GM12864 (cell line): ENCODE measurements around the gene CEACAM1.
"Not testable (repeated sequence)": the region's sequence is repeated elsewhere in the genome, so short reads cannot be mapped to it uniquely, and the experiment has no call there.

Source experiments
- DNase-seq: peaks from one replicate; pipeline ENCODE4 v3.0.0-alpha.2; 2011; ENCODE audit warnings: low read depth
- H3K4me3 ChIP-seq: 2 replicates; pipeline ENCODE4 v1.5.1; 2011; ENCODE audit warnings: mild to moderate bottlenecking, low read depth, low read length, control low read depth
- CTCF ChIP-seq: IDR thresholded peaks from 2 replicates; pipeline ENCODE4 v1.5.1; 2011; ENCODE audit warnings: low read depth, mild to moderate bottlenecking, moderate library complexity, low read length, control low read depth, inconsistent platforms; ENCODE audit errors: missing control alignments

CEACAM1 gene

GRCh38 chr19:42468273-42468796 is 59.9 kb downstream of the CEACAM1 start:
- no peak for DNase-seq
- TF ChIP-seq CTCF, result no peak
- H3K4me3 ChIP-seq, result no peak overlapping the region

GRCh38 chr19:42467183-42467760 is 61.0 kb downstream of the CEACAM1 start:
- TF ChIP-seq CTCF, result no peak
- H3K4me3 ChIP-seq, result no peak overlapping the region
- DNase-seq, result no peak

GRCh38 chr19:42466521-42467182 is 61.6 kb downstream of the CEACAM1 start:
- no peak overlapping the region for H3K4me3 ChIP-seq
- no peak for DNase-seq
- TF ChIP-seq CTCF, result no peak

- TF ChIP-seq CTCF, result peak; percentile 50
- peak; percentile 74 for DNase-seq
- H3K4me3 ChIP-seq, result no peak overlapping the region; the same call in 1 of the 2 replicates
These were observed 62.4 kb downstream of the CEACAM1 start for GRCh38 chr19:42465827-42466280.

- TF ChIP-seq CTCF, result no peak
- H3K4me3 ChIP-seq, result no peak overlapping the region
- DNase-seq, result no peak
These were observed 66.5 kb downstream of the CEACAM1 start for GRCh38 chr19:42461700-42462324.

- not testable (repeated sequence) for H3K4me3 ChIP-seq, DNase-seq
These were observed 67.0 kb downstream of the CEACAM1 start for GRCh38 chr19:42461231-42461630.

- H3K4me3 ChIP-seq, result no peak overlapping the region
- no peak for DNase-seq
- TF ChIP-seq CTCF, result no peak
These were observed 68.4 kb downstream of the CEACAM1 start for GRCh38 chr19:42459926-42460325.
